HG03558 (cell line): Measurements from ENCODE around the gene ERVH48-1.
"Not testable (repeated sequence)": the region's sequence is repeated elsewhere in the genome, so short reads cannot be mapped to it uniquely, and the experiment has no call there.

Experiments used
- ATAC-seq: cut with Tn5 transposase; IDR thresholded peaks from one replicate; pipeline ENCODE4 v1.9.1; 2021; ENCODE audit warnings: moderate number of reproducible peaks; ENCODE audit not compliant: unreplicated experiment; ENCODE audit errors: extremely low read depth

ERVH48-1 gene

DNA sequence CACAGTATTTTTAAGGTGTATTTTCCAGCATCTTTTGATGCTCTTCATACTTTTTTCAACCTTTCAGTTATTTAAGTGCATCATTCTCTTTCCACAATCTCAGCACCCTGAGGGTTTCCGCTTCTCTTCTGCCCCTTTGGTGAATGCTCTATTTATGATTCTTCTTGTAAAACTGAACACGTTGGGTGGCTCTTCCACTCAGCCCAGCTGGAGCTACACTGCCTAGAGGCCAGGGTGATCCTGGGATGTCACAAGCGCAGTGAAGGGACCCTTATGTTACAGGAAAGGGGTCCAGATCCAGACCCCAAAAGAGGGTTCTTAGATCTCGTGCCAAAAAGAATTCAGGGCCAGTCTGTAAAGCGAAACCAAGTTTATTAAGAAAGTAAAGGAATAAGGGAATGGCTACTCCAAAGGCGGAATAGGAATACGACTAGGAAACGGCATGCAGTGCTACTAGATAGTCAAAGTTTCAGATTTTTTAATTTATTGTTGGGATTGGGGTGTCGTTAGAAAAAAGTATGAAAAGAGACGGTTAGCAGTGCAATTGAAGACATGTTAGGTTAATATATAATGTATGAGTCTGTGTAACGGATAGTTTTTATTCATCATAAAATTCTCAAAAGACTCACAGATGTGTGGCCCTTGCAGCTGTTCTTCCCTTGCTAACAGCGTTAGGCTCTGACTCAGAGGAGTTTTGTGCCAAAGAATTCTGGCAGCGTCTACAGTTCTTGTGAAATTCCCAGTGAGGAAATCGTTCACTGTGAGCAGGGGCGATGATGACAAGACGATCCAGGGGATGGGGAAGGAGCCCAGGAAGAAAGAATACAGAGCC lies 14.4 kb upstream of the ERVH48-1 start:
- no peak for ATAC-seq

- not testable (repeated sequence) for ATAC-seq
Observed at GRCh38 chr21:42938606-42938995, 13.2 kb upstream of the ERVH48-1 start.

GRCh38 chr21:42937960-42938605 lies 12.7 kb upstream of the ERVH48-1 start:
- no peak for ATAC-seq

GRCh38 chr21:42937034-42937940 lies 11.9 kb upstream of the ERVH48-1 start:
- ATAC-seq = not testable (repeated sequence)

GRCh38 chr21:42936360-42936759 lies 10.9 kb upstream of the ERVH48-1 start:
- ATAC-seq = not testable (repeated sequence)

DNA sequence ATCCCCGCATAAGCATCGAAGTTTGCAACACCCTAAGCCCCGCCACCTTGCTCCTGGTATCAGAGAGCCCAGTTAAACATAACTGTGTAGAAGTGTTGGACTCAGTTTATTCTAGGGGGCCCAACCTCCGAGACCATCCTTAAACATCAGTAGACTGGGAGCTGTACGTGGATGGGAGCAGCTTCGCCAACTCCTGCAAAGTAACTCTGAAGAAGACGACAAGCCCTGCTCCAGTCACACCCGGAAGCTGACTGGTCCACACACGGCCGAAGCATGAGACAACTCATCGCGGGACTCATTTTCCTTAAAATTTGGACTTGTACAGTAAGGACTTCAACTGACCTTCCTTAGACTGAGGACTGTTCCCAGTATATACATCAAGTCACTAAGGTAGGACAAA lies 8.5 kb upstream of the ERVH48-1 start:
- not testable (repeated sequence) for ATAC-seq

DNA sequence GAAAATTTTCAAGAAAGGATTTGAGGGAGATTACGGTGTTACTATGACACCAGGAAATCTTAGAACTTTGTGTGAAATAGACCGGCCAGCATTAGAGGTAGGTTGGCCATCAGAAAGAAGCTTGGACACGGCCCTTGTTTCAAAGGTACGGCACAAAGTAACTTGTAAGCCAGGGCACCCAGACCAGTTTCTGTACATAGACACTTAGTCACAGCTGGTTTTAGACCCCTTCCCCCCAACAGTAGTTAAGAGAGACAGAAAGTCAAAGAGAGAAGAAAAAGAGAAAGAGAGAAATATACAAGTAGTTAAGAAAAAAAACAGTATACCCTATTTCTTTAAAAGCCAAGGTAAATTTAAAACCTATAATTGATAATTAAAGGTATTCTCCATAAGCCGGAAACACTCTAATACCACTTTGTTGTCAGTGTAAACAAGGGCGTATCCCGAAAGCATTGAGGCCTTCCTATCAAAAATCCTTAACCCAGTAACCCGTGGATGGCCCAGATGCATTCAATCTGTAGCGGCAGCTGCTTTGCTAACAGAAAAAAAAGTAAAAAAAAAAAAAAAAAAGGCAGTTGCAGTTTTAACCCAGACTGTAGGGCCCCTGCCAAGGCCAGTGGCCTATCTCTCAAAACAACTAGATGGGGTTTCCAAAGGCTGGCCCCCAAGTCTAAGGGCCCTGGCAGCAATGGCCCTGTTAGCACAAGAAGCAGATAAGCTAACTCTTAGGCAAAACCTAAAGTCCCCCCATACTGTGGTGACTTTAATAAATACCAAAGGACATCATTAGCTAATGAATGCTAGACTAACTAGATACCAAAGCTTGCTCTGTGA lies 7.9 kb upstream of the ERVH48-1 start:
- ATAC-seq = not testable (repeated sequence)

DNA sequence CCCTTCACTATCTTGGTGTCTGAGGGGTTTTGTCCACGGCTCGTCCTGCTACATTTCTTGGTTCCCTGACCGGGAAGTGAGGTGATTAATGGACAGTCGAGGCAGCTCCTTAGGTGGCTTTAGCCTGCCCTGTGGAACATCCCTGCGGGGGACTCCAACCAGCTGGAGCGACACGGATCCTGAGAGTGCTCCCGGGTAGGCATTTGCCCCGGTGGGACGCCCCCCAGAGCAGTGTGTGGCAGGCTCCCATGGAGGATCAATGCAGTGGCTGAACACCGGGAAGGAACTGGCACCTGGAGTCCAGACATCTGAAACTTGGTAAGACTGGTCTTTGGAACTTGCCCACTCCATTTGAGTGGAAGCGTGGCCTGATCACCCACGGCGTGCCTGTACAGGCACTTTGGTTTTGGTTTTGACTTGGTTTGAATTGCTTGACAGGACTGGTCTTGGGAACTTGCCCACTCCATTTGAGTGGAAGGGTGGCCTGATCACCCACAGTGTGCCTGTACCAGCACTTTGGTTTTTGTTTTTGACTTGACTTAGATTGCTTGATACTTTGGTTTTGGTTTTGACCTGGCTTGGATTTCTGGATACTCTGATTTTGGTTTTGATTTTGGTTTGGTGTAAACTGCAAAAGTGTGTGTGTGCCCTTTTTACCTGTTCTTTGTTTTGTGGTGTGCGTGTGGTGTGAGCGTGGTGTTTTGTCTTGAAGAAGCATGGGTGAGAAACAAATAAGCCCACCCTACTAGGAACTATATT lies 7.1 kb upstream of the ERVH48-1 start:
- ATAC-seq = not testable (repeated sequence)

DNA sequence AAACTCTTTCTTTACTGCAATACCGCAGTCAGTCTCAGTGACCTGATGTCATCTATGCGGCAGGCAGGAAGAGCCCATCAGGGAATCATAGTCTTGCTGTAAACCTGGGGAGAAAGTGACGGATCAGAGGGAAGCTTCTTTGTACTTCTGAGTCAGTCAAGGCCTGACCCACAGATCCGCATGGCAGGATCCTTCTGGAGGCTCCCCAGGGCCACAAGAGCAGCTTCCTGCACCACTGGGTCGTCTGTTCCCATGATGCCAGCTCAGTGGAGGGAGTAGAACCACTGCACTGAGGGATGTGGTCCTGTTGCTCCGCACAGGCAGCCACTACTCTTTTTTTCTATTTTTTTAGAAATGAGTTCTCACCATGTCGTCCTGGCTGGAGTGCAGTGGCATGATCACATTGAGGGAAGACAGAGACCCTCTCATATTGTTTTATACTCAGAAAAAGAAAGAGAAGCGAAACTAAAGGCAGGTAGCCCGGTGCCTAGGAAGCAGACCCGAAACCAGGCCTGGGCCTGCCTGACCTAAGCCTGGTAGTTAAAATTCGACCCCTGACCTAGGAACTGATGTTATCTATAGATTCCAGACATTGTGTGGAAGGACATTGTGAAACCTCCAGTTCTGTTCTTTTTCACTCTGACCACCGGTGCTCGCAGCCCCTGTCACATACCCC lies 6.3 kb upstream of the ERVH48-1 start:
- ATAC-seq = no peak

DNA sequence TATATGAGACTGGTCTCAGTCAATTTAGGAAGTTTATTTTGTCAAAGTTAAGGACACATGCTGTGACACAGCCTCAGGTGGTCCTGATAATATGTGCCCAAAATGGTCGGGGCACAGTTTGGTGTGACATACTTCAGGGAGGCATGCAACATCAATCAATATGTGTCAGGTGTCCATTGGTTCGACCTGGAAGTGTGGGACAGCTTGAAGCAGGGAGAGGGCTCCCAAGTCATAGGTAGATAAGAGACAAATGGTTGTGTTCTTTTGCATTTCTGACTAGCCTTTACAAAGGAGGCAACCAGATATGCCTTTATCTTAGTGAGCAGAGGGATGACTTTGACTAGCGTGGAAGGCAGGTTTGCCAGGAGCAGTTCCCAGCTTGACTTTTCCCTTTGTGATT lies 4.5 kb upstream of the ERVH48-1 start:
- ATAC-seq = no peak

DNA sequence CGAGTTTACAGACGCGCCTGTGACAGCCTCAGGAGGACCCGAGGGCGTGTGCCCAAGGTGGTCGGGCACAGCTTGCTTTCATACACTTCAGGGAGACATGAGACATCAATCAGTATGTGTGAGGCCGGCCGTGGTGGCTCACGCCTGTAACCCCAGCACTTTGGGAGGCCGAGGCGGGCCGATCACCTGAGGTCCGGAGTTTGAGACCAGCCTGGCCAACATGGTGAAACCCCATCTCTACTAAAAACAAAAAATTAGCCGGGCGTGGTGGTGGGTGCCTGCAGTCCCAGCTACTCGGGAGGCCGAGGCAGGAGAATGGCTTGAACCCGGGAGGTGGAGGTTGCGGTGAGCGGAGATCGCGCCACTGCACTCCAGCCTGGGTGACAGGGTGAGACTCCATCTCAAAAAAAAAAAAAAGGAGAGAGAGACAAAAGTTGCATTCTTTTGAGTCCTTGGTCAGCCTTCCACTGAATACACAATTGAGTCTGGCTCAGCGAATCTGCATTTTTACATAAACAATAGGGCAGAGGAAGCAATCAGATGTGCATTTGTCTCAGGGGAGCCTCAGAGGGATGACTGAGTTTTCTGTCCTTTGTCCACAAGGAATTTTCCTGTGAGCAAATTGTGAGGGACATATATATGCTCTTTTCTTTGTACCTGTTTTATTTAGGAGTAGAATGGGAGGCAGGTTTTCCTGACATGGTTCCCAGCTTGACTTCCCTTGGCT lies 2.2 kb upstream of the ERVH48-1 start:
- ATAC-seq = not testable (repeated sequence)

DNA sequence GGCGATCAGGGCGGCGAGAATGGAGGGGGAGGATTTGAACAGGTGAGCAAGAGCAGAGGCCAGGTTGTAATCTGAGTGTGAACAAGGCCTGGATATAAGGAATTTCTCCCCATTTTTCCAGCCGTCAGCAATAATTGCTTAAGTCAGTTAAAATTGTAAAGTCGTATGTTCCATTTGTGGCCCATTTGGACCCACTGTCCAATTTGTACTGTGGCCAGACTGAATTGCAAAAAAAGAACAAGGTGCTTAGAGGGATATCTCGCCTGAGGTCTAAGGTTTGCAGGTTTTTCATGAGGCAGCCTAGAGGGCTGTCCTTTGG lies 1.0 kb downstream of the ERVH48-1 start:
- no peak for ATAC-seq

DNA sequence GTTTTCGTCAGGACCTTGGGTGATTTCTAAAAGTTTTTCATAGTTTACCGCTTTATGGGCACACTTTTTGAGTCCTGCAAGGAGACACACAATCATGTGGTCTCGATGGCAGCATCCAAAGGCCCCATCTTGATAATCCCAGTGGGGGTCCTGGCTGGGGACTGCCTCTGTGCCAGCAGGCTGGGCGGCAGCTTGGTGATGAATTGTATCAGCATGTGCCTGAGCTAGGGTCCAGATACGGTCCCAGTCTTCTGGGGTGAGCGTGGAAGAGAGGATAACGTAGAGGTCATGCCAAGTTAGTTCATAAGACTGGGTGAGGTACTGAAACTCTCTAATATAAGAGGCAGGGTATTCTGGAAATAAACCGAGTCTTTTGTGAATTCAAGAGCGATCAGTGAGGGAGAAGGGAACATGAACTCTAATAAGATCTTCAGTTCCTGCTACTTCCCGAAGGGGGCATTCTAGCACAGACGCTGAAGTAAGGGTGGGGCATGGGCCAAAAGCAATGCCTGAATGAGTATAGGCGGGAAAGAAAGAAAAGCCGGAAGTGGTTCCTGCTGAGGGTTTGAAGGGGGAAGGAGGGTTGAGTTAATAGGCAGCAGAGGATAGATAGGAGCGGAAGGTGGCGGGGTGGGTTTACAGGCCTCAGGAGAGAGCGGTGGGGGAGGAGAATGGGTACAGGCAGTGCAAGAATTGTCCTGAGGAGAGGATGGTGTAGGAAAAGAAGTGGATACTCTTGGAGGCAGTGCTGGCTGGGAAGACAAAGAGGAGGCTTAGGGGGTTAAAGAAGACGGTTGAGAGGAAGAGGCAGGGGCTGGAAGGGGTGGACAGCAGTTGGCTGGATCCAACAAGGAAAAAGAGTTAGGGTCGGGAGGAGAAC lies 1.6 kb downstream of the ERVH48-1 start:
- ATAC-seq = no peak

GRCh38 chr21:42922918-42923317 lies 2.5 kb downstream of the ERVH48-1 start:
- ATAC-seq = no peak

- ATAC-seq = no peak
Observed at GRCh38 chr21:42921927-42922326, 3.5 kb downstream of the ERVH48-1 start.

- no peak for ATAC-seq
Observed at GRCh38 chr21:42918291-42918690, 7.1 kb downstream of the ERVH48-1 start.

DNA sequence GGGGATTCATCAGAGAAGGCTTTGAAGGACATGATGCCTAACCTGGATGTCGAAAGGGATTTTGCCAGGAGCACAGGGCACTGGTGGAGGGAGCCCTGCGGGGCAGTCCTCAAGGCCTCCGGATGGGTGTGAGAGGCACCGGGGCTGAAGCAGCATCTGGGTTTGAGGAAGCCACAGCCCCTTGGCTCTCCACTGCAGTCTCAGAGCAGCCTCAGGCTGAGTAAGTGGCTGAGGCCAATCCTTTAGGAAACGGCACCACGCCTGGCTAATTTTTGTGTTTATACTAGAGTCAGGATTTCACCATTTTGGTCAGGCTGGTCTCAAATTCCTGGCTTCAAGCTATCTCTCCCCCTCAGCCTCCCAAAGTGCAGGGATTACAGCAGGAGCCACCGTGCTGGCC lies 12.0 kb downstream of the ERVH48-1 start:
- no peak for ATAC-seq
